ENCODE data around the gene KREMEN1. TPM values are rescaled to one million over a fixed set of nuclear protein-coding genes. Genes with fewer than 3 reads are reported as not detected.
A peak's percentile ranks its signal among the peaks of the same experiment; 100 is the strongest.

KREMEN1 gene
- polyA plus RNA-seq, 3 donors: 21.4 to 24.8 (median 23.2) TPM

DNA sequence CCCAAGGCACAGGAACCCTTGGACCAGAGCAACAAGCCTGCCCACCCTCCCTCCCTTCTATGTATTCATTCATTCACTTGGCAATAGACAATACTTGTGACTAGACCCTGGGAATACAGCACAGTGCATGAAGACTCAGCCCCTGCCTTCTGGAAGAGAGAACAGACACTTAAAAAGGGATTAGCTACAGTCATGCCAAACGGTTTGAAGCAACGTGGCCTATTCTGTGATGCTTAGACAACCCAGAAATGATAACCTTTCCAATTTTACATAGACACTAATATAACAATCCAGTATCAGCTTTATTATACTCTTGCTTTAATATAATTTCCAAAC is 52.6 kb downstream of the KREMEN1 start:
- no peak for DNase-seq (ENCODE audit: low read depth in 3 of 3, low spot score in 2 of 3)

DNA sequence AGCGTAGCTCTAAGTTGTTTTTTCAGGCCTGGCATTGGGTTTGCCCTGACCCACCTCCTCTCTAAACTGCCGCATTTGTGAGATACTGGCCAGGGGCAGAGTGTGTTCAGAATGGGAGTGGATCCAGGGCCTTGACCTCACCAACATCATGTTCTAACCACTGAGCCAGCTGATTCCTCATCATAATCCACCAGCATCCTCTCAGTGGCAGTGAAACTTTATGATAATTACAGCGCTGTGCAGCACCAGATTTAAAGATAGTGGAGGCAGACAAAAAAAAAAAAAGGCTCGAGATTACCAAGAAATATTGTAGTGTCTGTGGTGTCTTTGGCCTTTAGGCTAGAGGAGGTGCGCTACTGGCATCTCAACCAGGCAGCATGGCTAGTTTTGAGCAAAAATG is 53.0 kb downstream of the KREMEN1 start:
- no peak for DNase-seq (ENCODE audit: low read depth in 3 of 3, low spot score in 2 of 3)

DNA sequence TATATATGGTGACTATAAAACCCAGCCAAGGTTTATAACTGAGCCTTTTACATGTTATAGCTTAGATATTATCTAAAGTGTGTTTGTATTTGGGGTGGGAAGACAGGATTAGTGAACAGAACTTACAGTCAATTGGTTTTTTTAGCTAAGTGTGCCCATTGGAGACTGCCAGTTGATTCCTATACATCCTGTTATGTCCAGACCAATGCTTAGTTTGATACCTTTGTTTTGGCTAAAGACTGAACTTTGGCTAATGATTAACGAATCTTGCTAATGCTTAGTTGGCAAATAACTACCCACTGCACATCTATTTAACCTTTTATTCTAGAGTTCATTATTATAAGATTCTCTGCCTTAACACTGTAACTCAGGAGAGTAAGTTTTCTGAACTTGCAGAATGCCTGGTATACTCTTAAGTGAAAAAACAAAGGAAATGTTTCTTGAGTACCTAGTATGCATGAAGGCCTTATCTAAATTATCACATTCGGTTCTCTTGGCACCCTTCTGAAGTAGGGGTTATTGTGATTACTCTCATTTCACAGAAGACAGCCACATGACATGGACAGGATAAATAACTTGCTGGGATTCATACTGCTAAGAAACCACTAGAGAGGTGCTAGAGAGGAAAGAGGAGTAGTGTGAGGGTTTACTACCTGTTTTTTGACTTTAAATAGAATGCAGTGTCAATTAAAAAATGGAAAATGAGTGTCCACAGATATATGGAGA is 54.0 kb downstream of the KREMEN1 start:
- DNase-seq (ENCODE audit: low read depth in 3 of 3, low spot score in 2 of 3): no peak

DNA sequence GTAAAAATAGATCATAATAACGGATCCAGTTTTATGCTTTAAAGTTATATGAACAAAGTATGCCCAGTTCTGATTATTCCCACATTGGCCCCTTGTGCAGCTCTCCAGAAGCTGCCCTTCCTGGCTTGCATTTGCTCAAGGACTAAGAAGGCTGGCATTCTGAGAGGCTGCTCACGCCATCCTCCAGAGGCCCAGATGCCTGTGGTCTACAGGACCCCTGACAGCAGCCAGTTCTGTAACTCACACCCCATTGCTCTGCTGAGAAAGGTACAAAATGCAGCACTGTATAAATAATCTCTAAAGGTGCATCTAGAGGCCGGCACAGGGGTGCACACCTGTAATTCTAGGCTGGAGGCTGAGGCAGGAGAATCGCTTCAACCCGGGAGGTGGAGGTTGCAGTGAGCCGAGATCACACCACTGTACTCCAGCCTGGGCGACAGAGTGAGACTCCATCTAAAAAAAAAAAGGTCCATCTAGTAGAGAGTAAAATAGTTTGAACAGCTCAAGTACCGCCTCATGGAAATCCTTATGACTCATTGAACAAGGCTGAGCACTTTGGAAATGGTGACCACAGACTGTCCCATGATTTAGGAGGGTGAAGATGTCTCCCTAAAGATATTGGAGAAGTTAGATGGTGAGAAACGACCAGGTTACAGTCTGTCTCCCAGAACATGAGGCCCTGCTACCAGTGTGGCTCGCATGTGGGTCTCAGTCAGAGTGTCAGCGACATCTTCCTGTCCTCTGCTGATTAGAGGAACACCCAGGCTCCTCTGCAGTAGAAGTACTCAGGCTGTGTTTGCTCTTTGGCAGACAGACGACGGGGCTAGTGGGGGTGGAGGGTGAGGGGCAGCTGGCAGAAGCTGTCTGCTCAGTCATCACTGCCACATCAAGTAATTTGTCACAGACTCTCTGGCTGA is 56.3 kb downstream of the KREMEN1 start:
- no peak for DNase-seq (ENCODE audit: low read depth in 3 of 3, low spot score in 2 of 3)

DNA sequence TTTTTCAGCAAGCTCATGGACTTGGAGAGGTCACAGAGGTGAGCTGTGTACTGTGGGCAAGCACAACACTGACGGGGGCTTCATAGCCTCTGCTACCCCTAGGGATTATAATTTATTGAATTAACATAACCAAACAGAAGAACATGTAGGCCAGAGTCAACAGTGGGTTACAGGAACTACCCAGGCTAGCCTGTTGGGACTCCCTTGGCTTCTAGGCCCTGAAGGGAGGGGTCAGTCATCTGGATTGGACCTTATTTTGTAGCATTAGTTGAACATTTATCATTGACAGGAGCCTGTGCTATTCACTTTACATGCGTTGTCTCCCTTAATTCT is 56.9 kb downstream of the KREMEN1 start:
- DNase-seq (ENCODE audit: low read depth in 3 of 3, low spot score in 2 of 3): no peak

DNA sequence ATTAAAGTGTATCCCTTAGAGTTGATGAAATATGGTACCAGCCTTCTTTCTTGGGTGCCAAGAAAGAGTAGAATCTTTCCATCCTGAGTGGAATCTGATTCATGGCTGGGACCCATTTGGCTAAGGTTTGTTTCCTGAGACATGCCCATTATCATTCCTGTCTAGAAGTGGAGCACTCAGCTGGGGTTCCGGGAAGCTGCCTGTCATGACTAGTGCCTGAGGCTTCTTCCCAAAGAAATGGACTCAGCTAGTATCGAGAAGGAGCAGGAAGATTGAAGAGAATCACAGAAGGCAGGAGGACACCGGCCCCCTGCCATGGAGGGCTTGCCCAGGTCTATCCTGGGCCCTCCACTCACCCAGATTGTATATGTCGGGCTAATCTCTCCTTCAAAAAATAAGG is 57.6 kb downstream of the KREMEN1 start:
- DNase-seq (ENCODE audit: low read depth in 3 of 3, low spot score in 2 of 3): no peak

DNA sequence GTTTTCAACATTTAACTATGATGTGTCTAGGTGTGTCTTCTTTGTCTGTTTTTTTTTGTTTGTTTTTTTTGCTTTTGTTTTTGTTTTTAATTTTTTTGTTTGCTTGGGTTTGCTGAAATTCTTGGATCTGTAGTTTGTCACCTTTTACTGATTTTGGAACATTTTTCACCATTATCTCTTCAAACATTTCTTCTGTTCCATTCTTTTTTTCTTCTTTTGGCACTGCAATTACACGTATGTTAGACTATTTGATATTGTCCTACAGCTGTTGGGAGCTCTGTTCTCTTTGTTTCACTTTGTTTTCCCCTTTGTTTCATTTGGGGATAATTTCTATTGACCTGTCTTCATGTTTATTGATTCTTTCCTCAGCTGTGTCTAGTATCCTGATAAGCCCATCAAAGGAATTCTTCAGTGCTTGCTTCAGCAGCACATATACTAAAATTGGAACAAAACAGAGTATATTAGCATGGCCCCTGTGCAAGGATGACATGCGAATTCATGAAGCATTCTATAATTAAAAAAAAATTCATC is 60.8 kb downstream of the KREMEN1 start:
- no peak for DNase-seq (ENCODE audit: low read depth in 3 of 3, low spot score in 2 of 3)

DNA sequence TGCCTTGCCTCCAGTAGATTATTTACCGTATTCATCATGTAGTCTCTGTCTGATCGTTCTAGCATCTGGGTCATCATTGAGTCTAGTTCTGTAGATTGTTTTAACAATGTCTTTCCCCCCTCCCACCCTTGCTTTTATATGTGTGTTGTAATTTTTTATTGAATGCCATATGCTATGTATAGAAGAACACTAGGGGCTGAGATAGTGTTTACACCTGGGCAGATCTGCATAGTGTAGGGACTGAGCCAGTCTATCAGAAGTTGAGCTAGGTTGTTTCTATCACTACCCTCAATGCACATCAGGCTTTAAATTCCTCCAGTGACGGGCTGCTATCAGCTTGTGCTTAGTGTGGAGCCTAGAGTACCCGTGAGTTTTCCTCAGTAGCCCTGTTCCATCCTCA is 61.6 kb downstream of the KREMEN1 start:
- no peak for DNase-seq (ENCODE audit: low read depth in 3 of 3, low spot score in 2 of 3)

DNA sequence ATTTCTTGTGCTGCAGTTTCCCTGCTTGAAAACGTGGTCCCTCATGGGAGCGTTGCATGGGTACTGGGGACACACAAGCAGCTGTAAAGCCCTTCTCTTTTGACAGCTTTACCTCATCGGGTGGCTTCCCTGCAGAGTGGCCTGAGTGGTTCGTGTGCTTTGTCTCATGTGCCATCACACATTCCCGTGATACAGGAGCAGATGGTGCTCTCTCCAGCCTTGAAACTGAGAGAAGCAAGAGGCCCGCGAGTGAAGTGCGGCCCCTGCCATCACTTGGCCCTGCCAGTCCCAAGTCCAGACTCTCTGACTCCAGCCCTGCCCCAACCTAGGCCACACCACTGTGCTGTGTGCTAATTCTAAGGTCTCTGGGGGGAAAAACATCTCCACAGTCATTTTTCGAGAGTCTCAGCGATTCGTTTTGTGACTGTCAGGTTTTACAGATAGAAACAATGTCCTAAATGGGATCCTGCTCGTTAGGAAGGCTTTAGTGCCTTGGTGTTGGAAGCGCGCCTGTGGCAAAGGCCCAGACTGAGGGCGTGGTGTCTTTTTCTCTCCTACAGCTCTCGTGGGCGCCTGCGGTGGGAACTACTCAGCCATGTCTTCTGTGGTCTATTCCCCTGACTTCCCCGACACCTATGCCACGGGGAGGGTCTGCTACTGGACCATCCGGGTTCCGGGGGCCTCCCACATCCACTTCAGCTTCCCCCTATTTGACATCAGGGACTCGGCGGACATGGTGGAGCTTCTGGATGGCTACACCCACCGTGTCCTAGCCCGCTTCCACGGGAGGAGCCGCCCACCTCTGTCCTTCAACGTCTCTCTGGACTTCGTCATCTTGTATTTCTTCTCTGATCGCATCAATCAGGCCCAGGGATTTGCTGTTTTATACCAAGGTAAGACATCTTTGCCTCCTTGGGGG is 64.2 kb downstream of the KREMEN1 start:
- DNase-seq (ENCODE audit: low read depth in 3 of 3, low spot score in 2 of 3): no peak

DNA sequence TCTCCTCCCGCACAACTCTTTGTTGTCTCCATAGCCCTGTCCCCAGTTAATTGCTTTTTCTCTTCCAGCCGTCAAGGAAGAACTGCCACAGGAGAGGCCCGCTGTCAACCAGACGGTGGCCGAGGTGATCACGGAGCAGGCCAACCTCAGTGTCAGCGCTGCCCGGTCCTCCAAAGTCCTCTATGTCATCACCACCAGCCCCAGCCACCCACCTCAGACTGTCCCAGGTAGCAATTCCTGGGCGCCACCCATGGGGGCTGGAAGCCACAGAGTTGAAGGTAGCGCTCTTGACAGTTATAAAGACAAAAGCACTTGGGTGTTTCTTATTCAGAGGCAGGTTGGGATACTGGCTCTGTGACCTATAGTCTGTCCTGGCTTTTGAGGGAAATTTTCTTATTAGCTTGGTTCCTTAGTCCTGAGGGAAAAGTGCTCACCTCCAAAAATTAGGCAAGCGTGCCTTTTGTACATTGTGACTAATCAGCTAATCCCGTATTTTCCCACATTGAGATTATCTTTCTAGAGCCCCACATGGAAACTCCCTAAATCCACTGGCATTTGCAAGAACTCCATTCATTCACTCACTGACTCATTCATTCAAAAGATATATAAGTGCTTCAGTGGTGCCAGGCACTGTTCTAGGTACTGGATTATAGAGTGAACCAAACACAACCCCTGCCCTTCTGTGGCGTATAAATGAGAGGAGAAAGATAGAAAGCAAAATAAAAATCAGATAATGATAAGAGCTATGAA is 65.9 kb downstream of the KREMEN1 start:
- DNase-seq (ENCODE audit: low read depth in 3 of 3, low spot score in 2 of 3): no peak

DNA sequence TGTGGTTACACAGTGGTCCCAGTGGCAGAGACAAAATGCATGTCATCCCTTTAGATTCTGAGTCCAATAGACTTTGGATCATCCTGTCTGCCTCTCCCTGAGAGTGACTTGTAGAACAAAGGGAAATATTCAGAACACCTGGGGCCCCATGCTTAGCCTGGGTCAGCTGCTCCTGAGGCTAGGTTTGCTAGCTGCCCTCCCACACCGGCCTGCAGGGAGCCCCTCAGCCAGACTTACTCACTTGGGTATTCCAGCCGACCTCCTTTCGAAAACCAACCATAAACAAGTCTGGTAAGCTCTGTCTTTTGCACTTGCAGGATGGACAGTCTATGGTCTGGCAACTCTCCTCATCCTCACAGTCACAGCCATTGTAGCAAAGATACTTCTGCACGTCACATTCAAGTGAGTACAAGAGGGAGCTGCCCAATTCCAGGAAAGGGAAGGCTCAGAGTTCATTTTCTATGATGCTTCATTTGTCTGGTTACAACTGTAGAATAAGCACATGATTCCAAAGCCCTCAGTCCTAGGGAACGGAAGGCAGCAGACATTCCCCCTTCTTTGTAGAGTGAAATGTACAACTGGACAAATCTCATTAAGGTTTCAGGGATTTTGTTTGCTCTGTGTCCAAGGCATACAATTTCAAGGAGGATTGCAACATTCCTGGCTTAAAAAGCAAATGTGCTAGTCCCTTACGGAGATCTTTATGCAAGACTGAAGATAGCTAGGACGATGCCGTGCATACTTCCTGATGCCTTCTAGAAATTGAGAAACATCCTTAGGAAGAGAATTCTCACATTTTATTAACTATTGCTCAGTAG is 67.3 kb downstream of the KREMEN1 start:
- no peak for DNase-seq (ENCODE audit: low read depth in 3 of 3, low spot score in 2 of 3)

DNA sequence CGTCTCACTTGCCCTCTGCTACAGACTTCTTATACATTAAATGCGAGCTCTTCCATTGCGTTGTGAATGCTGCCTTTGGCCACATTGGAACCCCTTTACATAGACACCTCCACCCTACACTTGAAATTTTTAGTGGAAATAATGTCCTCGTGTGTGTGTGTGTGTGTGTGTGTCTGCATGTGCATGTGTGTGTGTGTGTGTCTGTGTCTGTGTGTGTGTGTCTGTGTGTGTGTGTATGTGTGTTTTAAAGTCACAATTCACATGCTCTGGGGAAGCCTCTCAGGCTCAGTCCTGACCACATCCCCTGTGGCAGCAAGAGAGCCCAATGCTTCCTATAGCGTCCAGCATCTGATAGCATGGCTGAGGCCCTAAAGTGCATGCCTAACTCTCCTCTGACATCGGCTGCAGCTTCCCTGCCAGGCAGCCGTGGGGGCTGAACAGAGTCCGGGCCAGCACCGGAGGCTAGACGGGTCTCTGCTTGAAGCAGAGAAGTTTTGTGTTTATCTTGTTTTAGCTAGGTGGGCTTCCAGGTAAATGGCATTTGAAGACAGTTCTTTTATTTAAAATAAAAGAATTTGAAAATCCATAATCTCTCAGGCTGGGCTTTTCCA is 68.3 kb downstream of the KREMEN1 start:
- DNase-seq (ENCODE audit: low read depth in 3 of 3, low spot score in 2 of 3): no peak

DNA sequence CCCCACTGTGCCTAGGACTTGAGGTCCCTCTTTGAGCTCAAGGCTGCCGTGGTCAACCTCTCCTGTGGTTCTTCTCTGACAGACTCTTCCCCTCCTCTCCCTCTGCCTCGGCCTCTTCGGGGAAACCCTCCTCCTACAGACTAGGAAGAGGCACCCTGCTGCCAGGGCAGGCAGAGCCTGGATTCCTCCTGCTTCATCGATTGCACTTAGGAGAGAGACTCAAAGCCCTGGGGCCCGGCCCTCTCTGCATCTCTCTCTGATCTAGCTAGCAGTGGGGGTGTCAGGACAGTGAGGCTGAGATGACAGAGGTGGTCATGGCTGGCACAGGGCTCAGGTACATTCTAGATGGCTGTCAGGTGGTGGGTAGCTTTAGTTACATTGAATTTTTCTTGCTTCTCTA is 69.3 kb downstream of the KREMEN1 start:
- no peak for DNase-seq (ENCODE audit: low read depth in 3 of 3, low spot score in 2 of 3)

DNA sequence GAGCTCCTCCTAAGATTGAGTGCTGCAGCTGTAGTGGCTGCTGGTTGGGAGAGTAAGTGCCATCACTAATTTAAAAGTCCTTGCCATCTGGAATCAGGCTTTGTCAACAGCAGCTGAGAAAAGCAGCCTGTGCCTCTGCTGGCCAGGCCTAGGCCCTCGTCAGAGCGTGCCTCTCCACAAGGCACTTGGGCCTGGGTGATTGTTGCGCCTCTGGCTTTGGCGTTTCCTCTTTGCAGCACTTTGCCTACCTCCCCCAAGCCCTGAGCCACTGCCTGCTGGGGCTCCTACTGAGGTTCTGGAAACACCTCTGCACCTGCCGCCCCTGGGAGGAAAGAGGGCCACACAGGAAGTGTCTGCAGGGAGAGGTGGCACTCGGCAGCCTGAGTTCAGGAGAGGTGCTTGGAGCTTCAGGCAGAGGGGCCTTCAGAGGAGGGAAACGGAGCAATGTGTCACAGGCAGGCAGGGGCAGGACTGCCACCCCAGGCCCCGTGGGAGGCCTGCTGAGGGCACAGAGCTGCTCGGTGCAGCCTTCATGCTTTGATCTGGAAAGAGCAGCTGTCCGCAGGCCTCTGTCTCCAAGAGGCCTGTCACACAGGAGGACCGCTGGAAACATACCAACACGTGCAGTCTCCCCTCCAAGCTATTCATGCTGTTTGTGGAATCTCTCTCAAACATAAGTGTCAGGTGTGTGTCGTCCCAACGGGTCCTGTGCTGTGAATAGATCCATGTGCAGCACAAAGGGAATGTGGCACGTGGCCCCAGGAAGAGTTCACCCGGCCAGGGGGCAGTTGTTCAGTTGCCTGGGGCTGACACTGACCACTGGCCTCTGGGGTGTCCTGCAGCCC is 71.3 kb downstream of the KREMEN1 start:
- no peak for DNase-seq (ENCODE audit: low read depth in 3 of 3, low spot score in 2 of 3)

DNA sequence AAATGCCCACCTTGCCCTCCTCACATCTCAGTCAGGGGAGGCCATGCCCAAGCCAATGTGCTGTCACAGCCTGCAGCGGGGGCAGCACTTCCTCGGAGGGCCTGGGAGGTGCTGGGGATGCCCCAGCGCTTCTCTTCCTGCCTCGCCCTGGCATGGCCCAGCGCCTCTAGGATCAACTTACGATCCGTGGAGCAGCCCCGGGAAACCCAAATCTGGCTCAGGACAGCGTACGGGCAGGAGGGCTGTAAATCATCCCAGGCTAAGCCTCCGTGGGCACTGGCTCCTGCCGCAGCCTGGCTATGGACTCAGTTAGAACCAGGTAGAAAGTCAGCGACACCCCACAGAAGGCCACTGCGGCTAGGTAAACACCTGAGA is 71.9 kb downstream of the KREMEN1 start:
- DNase-seq (ENCODE audit: low read depth in 3 of 3, low spot score in 2 of 3): peak in 1 of 3 donors; percentile 65

DNA sequence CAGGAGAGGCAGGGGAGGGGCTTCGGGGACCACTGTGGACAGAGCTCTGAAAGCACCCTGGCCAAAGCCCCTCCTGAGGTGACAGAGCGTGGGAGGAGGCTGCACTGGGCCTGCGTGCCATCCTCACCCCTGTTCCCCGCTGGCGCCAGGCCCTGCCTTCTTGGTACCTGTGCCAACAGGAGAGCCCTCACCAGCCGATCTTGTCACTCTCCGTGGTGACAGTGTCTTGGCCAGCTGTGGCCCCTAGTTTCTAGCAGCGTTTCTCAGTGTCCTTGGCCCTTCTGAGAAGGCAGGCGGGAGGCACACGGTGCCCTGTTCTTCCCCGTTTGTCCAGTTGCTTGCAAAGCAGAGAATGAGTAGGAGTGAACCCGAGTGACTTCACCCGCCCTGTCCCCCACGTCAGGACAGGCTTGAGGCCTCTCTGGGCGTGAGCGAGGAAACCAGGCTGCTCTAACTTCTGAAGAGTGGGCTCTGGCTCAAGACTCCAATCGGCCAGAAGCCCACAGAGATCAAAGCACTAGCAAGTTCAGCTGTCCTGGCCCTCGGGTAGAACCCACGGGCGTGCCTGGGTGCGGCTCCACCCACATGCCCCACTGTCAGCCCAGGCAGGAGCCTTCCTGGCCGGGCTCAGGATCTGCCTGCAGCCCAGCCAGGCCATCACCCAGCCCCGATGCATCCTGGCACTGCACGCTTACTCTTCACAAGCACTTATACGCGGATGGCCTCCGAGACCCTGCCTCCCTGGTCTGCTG is 72.7 kb downstream of the KREMEN1 start:
- no peak for DNase-seq (ENCODE audit: low read depth in 3 of 3, low spot score in 2 of 3)

DNA sequence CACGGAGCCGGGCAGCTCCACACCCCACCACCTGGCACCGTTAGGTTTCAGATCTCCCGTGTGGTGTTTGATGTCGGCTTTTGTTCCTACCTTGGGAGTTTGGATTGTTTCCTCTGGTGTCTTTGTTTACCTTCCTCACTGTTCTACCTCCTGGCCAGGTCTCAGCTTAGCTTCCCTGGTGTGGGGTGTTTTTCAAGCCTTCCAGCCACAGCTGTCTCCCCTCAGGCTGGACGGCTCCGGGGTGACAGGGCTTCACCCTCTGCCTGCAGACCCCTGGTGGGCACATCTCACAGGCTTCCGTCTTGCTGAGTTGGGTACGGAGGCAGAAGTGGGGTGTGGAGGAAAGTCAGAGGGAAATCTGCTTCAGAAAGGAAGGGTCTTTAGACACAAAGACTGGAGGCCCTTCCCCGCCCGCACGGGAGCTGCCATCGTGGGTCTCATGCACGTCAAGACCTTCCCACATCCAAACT is 73.3 kb downstream of the KREMEN1 start:
- DNase-seq (ENCODE audit: low read depth in 3 of 3, low spot score in 2 of 3): no peak
